C4-2B (cell line): ENCODE measurements around the gene NEU3.

Source experiments
- ZFX ChIP-seq: fragments of 450-650 bp; IDR thresholded peaks from 2 replicates; pipeline ENCODE4 v1.6.1; 2017
- TF ChIP-seq, protein P1 (sequence below): fragments of 450-650 bp; conservative IDR thresholded peaks from 2 replicates; pipeline ENCODE4 v1.5.1; 2017; ENCODE audit warnings: mild to moderate bottlenecking

DNA sequence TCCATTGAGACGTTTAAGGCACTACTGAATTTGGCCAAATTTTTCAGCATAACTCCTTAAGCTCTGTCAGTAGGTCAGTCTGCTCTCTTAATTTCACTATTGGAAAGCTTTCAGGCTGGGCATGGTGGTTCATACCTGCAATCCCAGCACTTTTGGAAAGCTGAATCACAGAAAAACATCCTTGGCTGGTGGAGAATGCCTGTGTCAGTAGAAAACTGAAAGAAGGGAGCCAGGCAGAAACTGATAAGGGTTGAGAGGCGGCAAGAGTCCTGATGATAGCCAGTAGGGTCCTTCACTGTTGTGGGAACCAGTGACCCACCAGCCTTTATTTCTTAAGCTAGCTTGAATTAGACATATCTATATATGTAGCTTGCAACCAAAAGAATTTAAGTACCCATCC lies 22.6 kb downstream of the NEU3 start:
- TF ChIP-seq, protein P1, sequence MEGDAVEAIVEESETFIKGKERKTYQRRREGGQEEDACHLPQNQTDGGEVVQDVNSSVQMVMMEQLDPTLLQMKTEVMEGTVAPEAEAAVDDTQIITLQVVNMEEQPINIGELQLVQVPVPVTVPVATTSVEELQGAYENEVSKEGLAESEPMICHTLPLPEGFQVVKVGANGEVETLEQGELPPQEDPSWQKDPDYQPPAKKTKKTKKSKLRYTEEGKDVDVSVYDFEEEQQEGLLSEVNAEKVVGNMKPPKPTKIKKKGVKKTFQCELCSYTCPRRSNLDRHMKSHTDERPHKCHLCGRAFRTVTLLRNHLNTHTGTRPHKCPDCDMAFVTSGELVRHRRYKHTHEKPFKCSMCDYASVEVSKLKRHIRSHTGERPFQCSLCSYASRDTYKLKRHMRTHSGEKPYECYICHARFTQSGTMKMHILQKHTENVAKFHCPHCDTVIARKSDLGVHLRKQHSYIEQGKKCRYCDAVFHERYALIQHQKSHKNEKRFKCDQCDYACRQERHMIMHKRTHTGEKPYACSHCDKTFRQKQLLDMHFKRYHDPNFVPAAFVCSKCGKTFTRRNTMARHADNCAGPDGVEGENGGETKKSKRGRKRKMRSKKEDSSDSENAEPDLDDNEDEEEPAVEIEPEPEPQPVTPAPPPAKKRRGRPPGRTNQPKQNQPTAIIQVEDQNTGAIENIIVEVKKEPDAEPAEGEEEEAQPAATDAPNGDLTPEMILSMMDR: no peak
- no peak for TF ChIP-seq ZFX
